ENCODE data around the gene UROS.

UROS gene

DNA sequence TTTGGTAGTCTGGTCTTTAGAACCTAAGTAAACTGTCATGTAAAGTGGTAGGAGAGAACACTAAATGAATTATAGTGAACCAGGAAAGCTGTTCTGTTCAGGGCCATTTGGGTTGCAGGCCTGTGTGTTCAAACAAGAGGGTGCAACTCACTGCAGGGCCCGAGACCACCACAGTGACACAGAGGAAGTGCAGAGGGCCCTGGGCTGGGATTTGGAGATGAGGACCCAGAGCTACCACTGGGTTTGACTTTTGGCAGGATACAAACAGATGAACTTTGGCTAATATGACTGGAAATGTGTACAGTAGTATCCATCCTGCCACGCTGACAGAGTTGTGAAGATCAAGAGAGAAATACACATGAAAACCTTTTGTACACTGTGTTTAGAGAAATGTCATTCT is 57.2 kb downstream of the UROS start:
- DNase-seq (ENCODE audit: low read depth, low spot score), result no peak

DNA sequence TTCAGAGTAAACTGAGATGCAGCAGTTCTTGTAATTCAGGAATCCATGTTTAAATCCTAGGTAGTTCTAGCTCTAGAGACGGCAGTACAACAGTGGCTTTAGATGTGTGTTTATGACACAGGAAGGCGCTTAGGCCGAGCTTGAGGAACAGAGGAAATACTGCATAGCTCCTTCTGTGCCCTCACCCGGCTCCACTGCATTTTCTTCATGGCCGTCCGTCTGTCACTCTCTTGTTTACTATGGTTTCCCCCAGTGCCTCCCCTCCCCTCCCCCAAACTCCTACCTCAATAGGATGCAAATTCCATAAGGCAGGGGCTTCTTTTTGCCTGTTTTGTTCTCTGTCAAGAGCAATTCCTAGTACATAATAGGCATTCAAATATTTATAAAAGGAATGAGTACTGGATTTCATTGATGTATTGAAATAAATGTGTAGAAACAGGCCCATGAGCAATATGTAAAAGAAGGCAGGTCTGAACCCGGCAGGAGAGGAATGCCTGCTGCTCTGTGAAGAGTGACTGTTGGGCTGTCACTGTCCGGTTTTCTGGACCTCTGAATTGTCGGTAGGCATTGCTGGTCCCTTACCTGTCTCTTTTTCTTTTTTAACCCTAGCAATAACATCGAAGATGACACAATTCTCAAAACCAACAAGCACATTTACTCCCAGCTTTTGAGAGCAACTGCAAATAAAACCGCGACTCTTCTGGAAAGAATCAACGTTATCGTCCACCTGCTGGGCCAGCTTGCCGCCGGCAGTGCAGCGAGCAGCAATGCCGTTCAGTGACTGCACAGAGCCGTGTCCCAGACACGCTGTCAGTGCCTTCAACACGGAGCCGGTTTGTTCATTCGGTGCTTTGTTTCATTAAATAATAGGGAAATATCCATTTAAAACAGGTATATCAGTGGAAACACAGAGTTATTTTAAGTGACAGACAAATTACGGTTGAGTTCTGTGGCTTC is 60.1 kb downstream of the UROS start:
- no peak for DNase-seq (ENCODE audit: low read depth, low spot score)

- DNase-seq (ENCODE audit: low read depth, low spot score), result no peak
Measured at GRCh38 chr10:125761961-125762360, 61.1 kb downstream of the UROS start.

DNA sequence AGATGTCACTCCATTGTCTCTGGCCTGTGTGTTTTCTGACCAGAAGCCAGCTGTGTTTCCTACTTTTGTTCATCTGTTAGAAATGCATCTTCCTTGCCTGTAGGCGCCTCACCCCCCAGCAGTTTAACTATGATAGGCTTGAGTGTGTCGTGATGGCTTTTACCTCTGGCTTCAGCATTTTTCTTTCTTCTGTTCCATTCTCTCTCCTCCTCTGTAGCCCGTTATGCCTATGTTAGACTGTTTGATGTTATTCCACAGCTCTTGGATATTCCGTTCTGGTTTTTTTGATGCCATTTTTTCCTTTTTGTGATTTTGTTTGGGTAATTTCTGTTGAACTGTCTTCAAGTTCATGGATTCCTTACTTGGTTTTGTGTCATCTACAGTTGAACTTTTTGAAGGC is 65.3 kb downstream of the UROS start:
- DNase-seq (ENCODE audit: low read depth, low spot score), result no peak

DNA sequence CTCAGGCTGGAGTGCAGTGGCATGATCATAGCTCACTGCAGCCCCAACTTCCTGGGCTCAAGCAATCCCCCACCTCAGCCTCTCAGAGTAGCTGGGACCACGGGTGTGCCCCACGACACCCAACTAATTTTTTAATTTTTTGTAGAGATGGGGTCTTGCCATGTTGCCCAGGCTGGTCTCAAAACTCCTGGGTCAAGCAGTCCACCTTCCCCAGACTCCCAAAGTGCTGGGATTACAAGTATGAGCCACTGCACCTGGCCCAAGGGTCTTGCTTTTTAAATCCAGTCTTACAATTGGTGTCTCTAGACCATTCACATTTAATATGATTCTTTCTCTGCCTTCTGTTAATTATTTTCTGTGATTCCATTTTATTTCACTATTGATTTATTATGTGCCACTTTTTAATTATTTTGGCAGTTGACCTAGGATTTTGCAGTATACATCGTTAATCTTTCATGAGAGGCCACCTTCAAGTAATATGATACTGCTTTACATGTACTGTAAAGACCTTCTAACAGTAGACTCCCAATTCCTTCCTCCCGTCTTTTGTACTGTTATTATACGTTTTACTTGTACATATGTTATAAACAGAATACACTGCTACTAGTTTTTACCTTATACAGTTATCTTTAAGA is 66.1 kb downstream of the UROS start:
- no peak for DNase-seq (ENCODE audit: low read depth, low spot score)

- DNase-seq (ENCODE audit: low read depth, low spot score), result no peak
Measured at GRCh38 chr10:125756196-125756595, 66.9 kb downstream of the UROS start.

GRCh38 chr10:125747417-125747816 is 75.6 kb downstream of the UROS start:
- no peak for DNase-seq (ENCODE audit: low read depth, low spot score)

GRCh38 chr10:125744909-125745308 is 78.1 kb downstream of the UROS start:
- DNase-seq (ENCODE audit: low read depth, low spot score), result no peak

DNA sequence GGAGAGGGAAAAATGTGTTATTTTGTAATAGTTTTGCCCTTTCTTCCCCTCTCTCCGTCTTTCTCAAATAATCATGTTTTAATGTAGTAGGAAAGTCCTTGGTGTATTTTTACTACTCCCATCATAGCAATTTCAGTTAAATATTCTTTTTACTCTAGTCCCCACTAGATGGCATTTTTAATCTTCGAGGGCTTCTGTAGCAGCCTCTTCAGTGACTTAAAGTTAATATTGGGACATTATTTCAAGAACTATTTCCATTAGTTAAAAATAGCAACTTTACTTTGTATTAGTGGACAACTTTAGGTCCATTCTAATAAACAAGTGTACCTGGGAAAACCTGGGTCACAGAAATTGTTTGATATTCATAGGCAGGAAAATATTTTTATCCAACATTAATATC is 80.6 kb downstream of the UROS start:
- DNase-seq (ENCODE audit: low read depth, low spot score), result no peak

- no peak for DNase-seq (ENCODE audit: low read depth, low spot score)
Measured at GRCh38 chr10:125739994-125740679, 82.9 kb downstream of the UROS start.

All from smooth muscle cell of the brain vasculature (primary cell).